GM10248 (cell line): ENCODE measurements around the gene ARHGEF40.

ENCODE experiments used
- CTCF ChIA-PET: fragments of 300-600 bp; sonication (Branson Sonifier 250); formaldehyde crosslinking; extraction: SDS; loops from one replicate; lab custom pipeline; 2021; ENCODE audit warnings: antibody characterized with exemption; lab: Yijun Ruan, JAX
- POLR2A ChIA-PET: fragments of 350-650 bp; sonication (Branson Sonifier 250); formaldehyde crosslinking; extraction: SDS; loops from one replicate; lab custom pipeline; 2020; ENCODE audit warnings: antibody characterized with exemption; lab: Yijun Ruan, JAX
- DNase-seq: peaks from one replicate; pipeline ENCODE4 v3.0.0; 2012; ENCODE audit errors: extremely low spot score
- CTCF ChIP-seq: IDR thresholded peaks from 2 replicates; pipeline ENCODE4 v1.5.1; 2012; ENCODE audit warnings: mild to moderate bottlenecking, low read depth; ENCODE audit errors: extremely low read depth, missing control alignments, control extremely low read depth

ARHGEF40 gene

GRCh38 chr14:21057803-21058675, 12.1 kb upstream of the ARHGEF40 start, which contains the start of gene RNASE8:
TSS of gene RNASE8 (plus strand) at chr14:21057822. CDS start at chr14:21057893, 71 bp downstream.
- DNase-seq, result no peak
- POLR2A ChIA-PET, result no interaction called here
- CTCF ChIA-PET, result interaction anchor here (0.9 to 2.7 kb wide), 10 partner anchors 7 to 97 kb away, joined by 3 to 11 read pairs (median 4); partner anchors contain the start of gene ARHGEF40
- no peak for TF ChIP-seq CTCF

GRCh38 chr14:21058903-21059302, 11.2 kb upstream of the ARHGEF40 start:
- ChIA-PET POLR2A (no interaction called here), CTCF (interaction anchor here (0.9 to 2.2 kb wide), 8 partner anchors 10 to 98 kb away, joined by 3 to 11 read pairs (median 4); partner anchors contain the start of gene ARHGEF40)
- TF ChIP-seq CTCF, result no peak
- no peak for DNase-seq

- CTCF ChIA-PET, result interaction anchor here (0.6 to 2.2 kb wide), 3 partner anchors 8 to 45 kb away, joined by 3 to 11 read pairs (median 3); no protein-coding TSS in a partner anchor
- POLR2A ChIA-PET, result no interaction called here
These were observed 10.1 kb upstream of the ARHGEF40 start for GRCh38 chr14:21059842-21060613.

GRCh38 chr14:21060614-21061346, 9.3 kb upstream of the ARHGEF40 start:
- no peak for DNase-seq
- ChIA-PET POLR2A (no interaction called here), CTCF (interaction anchor here (0.6 to 2.4 kb wide), 4 partner anchors 21 to 46 kb away, joined by 3 to 13 read pairs (median 5); no protein-coding TSS in a partner anchor)
- no peak for TF ChIP-seq CTCF

More at GRCh38 chr14:21059842-21060613, 10.1 kb upstream of the ARHGEF40 start:
- no peak for TF ChIP-seq CTCF
- DNase-seq, result no peak

GRCh38 chr14:21061347-21061668, 8.8 kb upstream of the ARHGEF40 start:
- no peak for TF ChIP-seq CTCF
- ChIA-PET CTCF (interaction anchor here (0.9 to 2.4 kb wide), 4 partner anchors 12 to 90 kb away, joined by 3 to 13 read pairs (median 6); no protein-coding TSS in a partner anchor), POLR2A (no interaction called here)
- no peak for DNase-seq
